ENCODE data around the gene APC.

The APC gene

GRCh38 chr5:112876362-112876761 lies 138.7 kb downstream of the APC start:
- TF ChIP-seq CTCF (IDR thresholded peaks at IDR 0.05; ENCODE audit: borderline replicate concordance, control extremely low read depth, extremely low read depth, insufficient read depth, missing control alignments) = no peak
- in situ Hi-C loops (cut with MboI; ENCODE audit: low sequenced_read_pairs, unreplicated experiment) = no loop called here
- DNase-seq (ENCODE audit: low spot score) = no peak

- no peak for DNase-seq (ENCODE audit: low spot score)
- TF ChIP-seq CTCF (IDR thresholded peaks at IDR 0.05; ENCODE audit: borderline replicate concordance, control extremely low read depth, extremely low read depth, insufficient read depth, missing control alignments) = no peak
- in situ Hi-C loops (cut with MboI; ENCODE audit: low sequenced_read_pairs, unreplicated experiment) = no loop called here
Observed at GRCh38 chr5:112878101-112878500, 140.4 kb downstream of the APC start.

- no peak for DNase-seq (ENCODE audit: low spot score)
- no peak for TF ChIP-seq CTCF (IDR thresholded peaks at IDR 0.05; ENCODE audit: borderline replicate concordance, control extremely low read depth, extremely low read depth, insufficient read depth, missing control alignments)
- in situ Hi-C loops (cut with MboI; ENCODE audit: low sequenced_read_pairs, unreplicated experiment) = no loop called here
Observed at GRCh38 chr5:112878760-112879159, 141.1 kb downstream of the APC start.

GRCh38 chr5:112880219-112880964 lies 142.7 kb downstream of the APC start:
- no peak for TF ChIP-seq CTCF (IDR thresholded peaks at IDR 0.05; ENCODE audit: borderline replicate concordance, control extremely low read depth, extremely low read depth, insufficient read depth, missing control alignments)
- no peak for DNase-seq (ENCODE audit: low spot score)
- in situ Hi-C loops (cut with MboI; ENCODE audit: low sequenced_read_pairs, unreplicated experiment) = no loop called here

- no peak for DNase-seq (ENCODE audit: low spot score)
- in situ Hi-C loops (cut with MboI; ENCODE audit: low sequenced_read_pairs, unreplicated experiment) = no loop called here
- no peak for TF ChIP-seq CTCF (IDR thresholded peaks at IDR 0.05; ENCODE audit: borderline replicate concordance, control extremely low read depth, extremely low read depth, insufficient read depth, missing control alignments)
Observed at GRCh38 chr5:112883192-112883591, 145.5 kb downstream of the APC start.

GRCh38 chr5:112885001-112885400 lies 147.3 kb downstream of the APC start:
- DNase-seq (ENCODE audit: low spot score) = no peak
- TF ChIP-seq CTCF (IDR thresholded peaks at IDR 0.05; ENCODE audit: borderline replicate concordance, control extremely low read depth, extremely low read depth, insufficient read depth, missing control alignments) = no peak
- in situ Hi-C loops (cut with MboI; ENCODE audit: low sequenced_read_pairs, unreplicated experiment) = no loop called here

Measured in GM13976 (cell line).